Testis (tissue), 2 donors: Measurements from ENCODE around the gene PPM1K.

ENCODE experiments used
- POLR2A ChIP-seq: fragments of 450-650 bp; IDR thresholded peaks from one replicate; pipeline ENCODE4 v1.6.1; 2017; ENCODE audit warnings: antibody characterized with exemption, mild to moderate bottlenecking, moderate library complexity
- TF ChIP-seq, protein P1 (sequence below), 3 experiments: fragments of 450-650 bp in 2 of 3; fragments of 200-600 bp in 1 of 3; sonication (generic) in 1 of 3; IDR thresholded peaks; one replicate each; pipeline ENCODE4 v1.5.1; 2016 to 2019; ENCODE audit warnings: antibody characterized with exemption in 3 of 3, mild to moderate bottlenecking in 2 of 3, moderate library complexity in 1 of 3

DNA sequence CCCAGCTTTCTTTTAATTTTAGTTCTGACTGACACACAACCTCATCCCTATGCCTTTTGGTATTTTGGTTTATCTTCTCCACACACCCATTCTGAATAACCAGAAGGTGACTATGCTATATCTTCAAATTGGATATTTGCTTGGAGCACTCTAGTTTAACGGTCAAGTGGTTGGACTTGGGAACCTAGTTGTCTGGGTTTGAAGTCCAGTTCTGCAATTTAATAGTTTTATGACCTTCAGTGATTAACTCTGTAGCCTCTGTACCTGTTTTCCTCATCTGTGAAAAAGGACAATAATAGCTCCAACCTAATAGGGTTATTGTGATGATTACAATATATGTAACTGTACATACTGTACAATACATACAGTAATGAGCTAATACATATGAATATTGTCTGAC is 20.0 kb downstream of the PPM1K start:
- TF ChIP-seq, protein P1, sequence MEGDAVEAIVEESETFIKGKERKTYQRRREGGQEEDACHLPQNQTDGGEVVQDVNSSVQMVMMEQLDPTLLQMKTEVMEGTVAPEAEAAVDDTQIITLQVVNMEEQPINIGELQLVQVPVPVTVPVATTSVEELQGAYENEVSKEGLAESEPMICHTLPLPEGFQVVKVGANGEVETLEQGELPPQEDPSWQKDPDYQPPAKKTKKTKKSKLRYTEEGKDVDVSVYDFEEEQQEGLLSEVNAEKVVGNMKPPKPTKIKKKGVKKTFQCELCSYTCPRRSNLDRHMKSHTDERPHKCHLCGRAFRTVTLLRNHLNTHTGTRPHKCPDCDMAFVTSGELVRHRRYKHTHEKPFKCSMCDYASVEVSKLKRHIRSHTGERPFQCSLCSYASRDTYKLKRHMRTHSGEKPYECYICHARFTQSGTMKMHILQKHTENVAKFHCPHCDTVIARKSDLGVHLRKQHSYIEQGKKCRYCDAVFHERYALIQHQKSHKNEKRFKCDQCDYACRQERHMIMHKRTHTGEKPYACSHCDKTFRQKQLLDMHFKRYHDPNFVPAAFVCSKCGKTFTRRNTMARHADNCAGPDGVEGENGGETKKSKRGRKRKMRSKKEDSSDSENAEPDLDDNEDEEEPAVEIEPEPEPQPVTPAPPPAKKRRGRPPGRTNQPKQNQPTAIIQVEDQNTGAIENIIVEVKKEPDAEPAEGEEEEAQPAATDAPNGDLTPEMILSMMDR (IDR thresholded peaks at IDR 0.05), result no peak
- no peak for TF ChIP-seq POLR2A
